ENCODE data around the gene CLEC4G. TPM values are rescaled to one million over a fixed set of nuclear protein-coding genes. Genes with fewer than 3 reads are reported as not detected.

Gene CLEC4G
- polyA plus RNA-seq, 2 of the 4 experiments (the other 2 are of a cell fraction), result not detected

DNA sequence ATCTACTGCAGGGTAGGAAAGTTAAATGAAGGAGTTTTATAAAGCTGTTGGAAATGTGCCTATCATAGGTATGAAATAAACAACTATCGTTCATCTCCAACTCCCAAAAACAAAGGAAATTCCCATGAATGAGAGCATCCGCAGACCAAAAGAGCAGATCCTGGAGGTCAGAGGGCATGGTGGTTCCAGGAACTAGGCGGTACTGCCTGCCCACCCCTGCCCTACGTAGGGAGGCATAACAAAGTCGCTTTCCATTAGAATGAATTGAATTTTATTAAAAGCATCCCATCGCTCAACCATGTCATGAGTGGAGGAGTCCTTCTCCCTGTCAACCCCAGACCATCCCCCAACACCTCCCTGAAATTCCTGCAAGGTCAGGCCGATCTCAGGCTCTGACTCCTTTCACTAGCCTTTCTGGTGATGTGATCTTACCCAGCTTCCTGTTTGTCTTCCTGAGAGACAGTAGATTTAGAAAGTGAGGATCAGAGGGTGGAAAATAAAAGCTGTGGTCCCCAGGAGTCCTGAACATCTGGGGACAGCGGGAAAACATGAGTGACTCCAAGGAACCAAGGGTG, 30.9 kb upstream of the CLEC4G start, which contains the start of gene CLEC4M (continued):
- TF ChIP-seq FOSB (CRISPR knock-in tag; IDR thresholded peaks at IDR 0.05) (no peak), FOSL2 (IDR thresholded peaks at IDR 0.05) (no peak), FOSL2 (CRISPR knock-in tag; IDR thresholded peaks at IDR 0.05) (no peak)

DNA sequence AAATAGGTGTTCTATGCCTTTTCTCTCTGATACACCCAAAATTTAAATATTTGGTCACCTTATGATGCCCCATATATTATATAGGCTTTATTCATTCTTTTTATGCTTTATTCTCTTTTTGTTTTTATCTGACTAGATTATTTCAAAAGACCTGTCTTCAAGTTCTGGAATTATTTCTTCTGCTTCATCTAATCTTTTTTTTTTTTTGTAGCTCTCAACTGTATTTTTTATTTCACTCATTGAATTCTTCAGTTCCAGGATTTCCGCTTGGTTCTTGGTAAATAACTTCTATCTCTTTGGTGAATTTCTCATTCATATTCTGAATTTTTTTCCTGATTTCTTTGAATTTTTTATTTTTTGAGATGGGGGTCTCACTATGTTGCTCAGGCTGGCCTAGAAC, 27.2 kb upstream of the CLEC4G start:
- no peak overlapping the region for H3K4me2 ChIP-seq
- H3K27ac ChIP-seq, result no peak overlapping the region
- no peak for DNase-seq (ENCODE audit: low read depth in 1 of 2, low spot score in 1 of 2)
- POLR2A ChIA-PET, result no interaction called here
- TF ChIP-seq, protein P1, sequence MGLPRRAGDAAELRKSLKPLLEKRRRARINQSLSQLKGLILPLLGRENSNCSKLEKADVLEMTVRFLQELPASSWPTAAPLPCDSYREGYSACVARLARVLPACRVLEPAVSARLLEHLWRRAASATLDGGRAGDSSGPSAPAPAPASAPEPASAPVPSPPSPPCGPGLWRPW (IDR thresholded peaks at IDR 0.05), result no peak
- TF ChIP-seq MAZ (IDR thresholded peaks at IDR 0.05; ENCODE audit: borderline replicate concordance, low read depth, low read length), result no peak
- no peak for TF ChIP-seq HOXA7 (CRISPR knock-in tag; IDR thresholded peaks at IDR 0.05)
- TF ChIP-seq, protein P2, sequence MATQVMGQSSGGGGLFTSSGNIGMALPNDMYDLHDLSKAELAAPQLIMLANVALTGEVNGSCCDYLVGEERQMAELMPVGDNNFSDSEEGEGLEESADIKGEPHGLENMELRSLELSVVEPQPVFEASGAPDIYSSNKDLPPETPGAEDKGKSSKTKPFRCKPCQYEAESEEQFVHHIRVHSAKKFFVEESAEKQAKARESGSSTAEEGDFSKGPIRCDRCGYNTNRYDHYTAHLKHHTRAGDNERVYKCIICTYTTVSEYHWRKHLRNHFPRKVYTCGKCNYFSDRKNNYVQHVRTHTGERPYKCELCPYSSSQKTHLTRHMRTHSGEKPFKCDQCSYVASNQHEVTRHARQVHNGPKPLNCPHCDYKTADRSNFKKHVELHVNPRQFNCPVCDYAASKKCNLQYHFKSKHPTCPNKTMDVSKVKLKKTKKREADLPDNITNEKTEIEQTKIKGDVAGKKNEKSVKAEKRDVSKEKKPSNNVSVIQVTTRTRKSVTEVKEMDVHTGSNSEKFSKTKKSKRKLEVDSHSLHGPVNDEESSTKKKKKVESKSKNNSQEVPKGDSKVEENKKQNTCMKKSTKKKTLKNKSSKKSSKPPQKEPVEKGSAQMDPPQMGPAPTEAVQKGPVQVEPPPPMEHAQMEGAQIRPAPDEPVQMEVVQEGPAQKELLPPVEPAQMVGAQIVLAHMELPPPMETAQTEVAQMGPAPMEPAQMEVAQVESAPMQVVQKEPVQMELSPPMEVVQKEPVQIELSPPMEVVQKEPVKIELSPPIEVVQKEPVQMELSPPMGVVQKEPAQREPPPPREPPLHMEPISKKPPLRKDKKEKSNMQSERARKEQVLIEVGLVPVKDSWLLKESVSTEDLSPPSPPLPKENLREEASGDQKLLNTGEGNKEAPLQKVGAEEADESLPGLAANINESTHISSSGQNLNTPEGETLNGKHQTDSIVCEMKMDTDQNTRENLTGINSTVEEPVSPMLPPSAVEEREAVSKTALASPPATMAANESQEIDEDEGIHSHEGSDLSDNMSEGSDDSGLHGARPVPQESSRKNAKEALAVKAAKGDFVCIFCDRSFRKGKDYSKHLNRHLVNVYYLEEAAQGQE (IDR thresholded peaks at IDR 0.05), result no peak
- no peak for TF ChIP-seq BHLHE40 (IDR thresholded peaks at IDR 0.05; ENCODE audit: low read depth, low read length)
- TF ChIP-seq, protein P3, sequence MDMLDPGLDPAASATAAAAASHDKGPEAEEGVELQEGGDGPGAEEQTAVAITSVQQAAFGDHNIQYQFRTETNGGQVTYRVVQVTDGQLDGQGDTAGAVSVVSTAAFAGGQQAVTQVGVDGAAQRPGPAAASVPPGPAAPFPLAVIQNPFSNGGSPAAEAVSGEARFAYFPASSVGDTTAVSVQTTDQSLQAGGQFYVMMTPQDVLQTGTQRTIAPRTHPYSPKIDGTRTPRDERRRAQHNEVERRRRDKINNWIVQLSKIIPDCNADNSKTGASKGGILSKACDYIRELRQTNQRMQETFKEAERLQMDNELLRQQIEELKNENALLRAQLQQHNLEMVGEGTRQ (IDR thresholded peaks at IDR 0.05), result no peak
- no peak for TF ChIP-seq ZFP36 (IDR thresholded peaks at IDR 0.05; ENCODE audit: borderline replicate concordance, partially characterized antibody)
- TF ChIP-seq, protein P4, sequence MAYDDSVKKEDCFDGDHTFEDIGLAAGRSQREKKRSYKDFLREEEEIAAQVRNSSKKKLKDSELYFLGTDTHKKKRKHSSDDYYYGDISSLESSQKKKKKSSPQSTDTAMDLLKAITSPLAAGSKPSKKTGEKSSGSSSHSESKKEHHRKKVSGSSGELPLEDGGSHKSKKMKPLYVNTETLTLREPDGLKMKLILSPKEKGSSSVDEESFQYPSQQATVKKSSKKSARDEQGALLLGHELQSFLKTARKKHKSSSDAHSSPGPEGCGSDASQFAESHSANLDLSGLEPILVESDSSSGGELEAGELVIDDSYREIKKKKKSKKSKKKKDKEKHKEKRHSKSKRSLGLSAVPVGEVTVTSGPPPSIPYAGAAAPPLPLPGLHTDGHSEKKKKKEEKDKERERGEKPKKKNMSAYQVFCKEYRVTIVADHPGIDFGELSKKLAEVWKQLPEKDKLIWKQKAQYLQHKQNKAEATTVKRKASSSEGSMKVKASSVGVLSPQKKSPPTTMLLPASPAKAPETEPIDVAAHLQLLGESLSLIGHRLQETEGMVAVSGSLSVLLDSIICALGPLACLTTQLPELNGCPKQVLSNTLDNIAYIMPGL (CRISPR knock-in tag; IDR thresholded peaks at IDR 0.05; ENCODE audit: borderline replicate concordance), result no peak
- TF ChIP-seq MYC (IDR thresholded peaks at IDR 0.05; ENCODE audit: borderline replicate concordance, low read length), result no peak
- ATAC-seq, result no peak
- CTCF ChIA-PET, result no interaction called here
- H3K4me1 ChIP-seq, result no peaks in the 10 kb centered on the region
- FAIRE-seq, result no peak
- no peak overlapping the region for H3K4me3 ChIP-seq
- peaks cover 36% of the 10 kb centered on the region for H3K9me3 ChIP-seq
- 62% methylated on average over 1 of the region's 1 CpG for WGBS (ENCODE audit: missing lambda C conversion rate)

DNA sequence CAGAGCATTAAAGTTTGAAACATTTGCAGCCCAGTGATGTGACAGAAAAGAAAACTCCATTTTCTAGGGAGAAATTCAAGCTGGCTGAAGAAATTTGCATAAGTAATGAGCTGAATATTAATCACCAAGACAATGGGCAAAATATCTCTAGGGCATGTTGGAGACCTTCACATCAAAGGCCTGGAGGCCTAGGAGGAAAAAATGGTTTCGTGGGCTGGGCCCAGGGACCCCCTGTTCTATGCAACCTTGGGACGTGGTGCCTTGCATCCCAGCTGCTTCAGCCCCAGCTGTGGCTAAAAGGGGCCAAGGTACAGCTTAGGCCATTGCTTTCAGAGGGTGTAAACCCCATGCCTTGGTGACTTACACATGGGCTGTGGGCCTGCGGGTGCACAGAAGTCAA, 25.4 kb upstream of the CLEC4G start:
- no peak overlapping the region for H3K4me2 ChIP-seq
- POLR2A ChIA-PET, result no interaction called here
- DNase-seq (ENCODE audit: low read depth in 1 of 2, low spot score in 1 of 2) (no peak), FAIRE-seq (no peak), ATAC-seq (no peak)
- H3K9me3 ChIP-seq, result peaks cover 38% of the 10 kb centered on the region
- CTCF ChIA-PET, result interaction anchor here (0.9 to 1.4 kb wide), 2 partner anchors 14 to 77 kb away, joined by 3 read pairs; partner anchors contain the start of gene TRAPPC5
- WGBS (ENCODE audit: missing lambda C conversion rate), result 10% methylated on average over 2 of the region's 3 CpGs
- H3K4me1 ChIP-seq, result no peaks in the 10 kb centered on the region
- no peak overlapping the region for H3K27ac ChIP-seq
- H3K4me3 ChIP-seq, result no peak overlapping the region
- TF ChIP-seq, protein P4 (CRISPR knock-in tag; IDR thresholded peaks at IDR 0.05; ENCODE audit: borderline replicate concordance), result no peak
- TF ChIP-seq JUNB (IDR thresholded peaks at IDR 0.05) (no peak), MAZ (IDR thresholded peaks at IDR 0.05; ENCODE audit: borderline replicate concordance, low read depth, low read length) (no peak), ZFP36 (IDR thresholded peaks at IDR 0.05; ENCODE audit: borderline replicate concordance, partially characterized antibody) (peak; percentile 84), ZC3H11A (IDR thresholded peaks at IDR 0.05) (no peak), TP53 (CRISPR knock-in tag; IDR thresholded peaks at IDR 0.05) (no peak), POLR2AphosphoS2 (conservative IDR thresholded peaks at IDR 0.05; ENCODE audit: low read length) (no peak), EHMT2 (IDR thresholded peaks at IDR 0.05; ENCODE audit: low read depth) (no peak)
